Measurements from ENCODE around the gene SHISA9. TPM values are rescaled to one million over a fixed set of nuclear protein-coding genes. Genes with fewer than 3 reads are reported as not detected.

The SHISA9 gene
- total and polyA plus RNA-seq, 3 donors from 2014 or later: 0.46 to 1.0 (median 0.68) TPM

- TF ChIP-seq POLR2A (IDR thresholded peaks at IDR 0.05): no peak
- TF ChIP-seq, protein P1, sequence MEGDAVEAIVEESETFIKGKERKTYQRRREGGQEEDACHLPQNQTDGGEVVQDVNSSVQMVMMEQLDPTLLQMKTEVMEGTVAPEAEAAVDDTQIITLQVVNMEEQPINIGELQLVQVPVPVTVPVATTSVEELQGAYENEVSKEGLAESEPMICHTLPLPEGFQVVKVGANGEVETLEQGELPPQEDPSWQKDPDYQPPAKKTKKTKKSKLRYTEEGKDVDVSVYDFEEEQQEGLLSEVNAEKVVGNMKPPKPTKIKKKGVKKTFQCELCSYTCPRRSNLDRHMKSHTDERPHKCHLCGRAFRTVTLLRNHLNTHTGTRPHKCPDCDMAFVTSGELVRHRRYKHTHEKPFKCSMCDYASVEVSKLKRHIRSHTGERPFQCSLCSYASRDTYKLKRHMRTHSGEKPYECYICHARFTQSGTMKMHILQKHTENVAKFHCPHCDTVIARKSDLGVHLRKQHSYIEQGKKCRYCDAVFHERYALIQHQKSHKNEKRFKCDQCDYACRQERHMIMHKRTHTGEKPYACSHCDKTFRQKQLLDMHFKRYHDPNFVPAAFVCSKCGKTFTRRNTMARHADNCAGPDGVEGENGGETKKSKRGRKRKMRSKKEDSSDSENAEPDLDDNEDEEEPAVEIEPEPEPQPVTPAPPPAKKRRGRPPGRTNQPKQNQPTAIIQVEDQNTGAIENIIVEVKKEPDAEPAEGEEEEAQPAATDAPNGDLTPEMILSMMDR (IDR thresholded peaks at IDR 0.05): no peak
- no peaks in the 10 kb centered on the region for H3K4me1 ChIP-seq
- H3K36me3 ChIP-seq (ENCODE audit: low read depth, missing control alignments): no peaks in the 10 kb centered on the region
- WGBS, 2 donors: 75 to 82% methylated on average over 5 of the region's 5 CpGs
- no peak overlapping the region for H3K27ac ChIP-seq
- no peak overlapping the region for H3K4me3 ChIP-seq
- intact Hi-C loops (cut with DNase I; ENCODE audit: low total_unique reads): no loop called here
- no peaks in the 10 kb centered on the region for H3K9me3 ChIP-seq
- DNase-seq: no peak
- H3K27me3 ChIP-seq: no peaks in the 10 kb centered on the region
Measured at GRCh38 chr16:13056607-13057006, 155.2 kb downstream of the SHISA9 start.

- Histone ChIP-seq H3K4me1 (no peaks in the 10 kb centered on the region), H3K36me3 (ENCODE audit: low read depth, missing control alignments) (no peaks in the 10 kb centered on the region), H3K4me3 (no peak overlapping the region), H3K9me3 (no peaks in the 10 kb centered on the region), H3K27me3 (no peaks in the 10 kb centered on the region), H3K27ac (no peak overlapping the region)
- no peak for DNase-seq
- intact Hi-C loops (cut with DNase I; ENCODE audit: low total_unique reads): no loop called here
- 46 to 61% methylated on average over 12 to 13 of the region's 13 CpGs for WGBS, 2 donors
- TF ChIP-seq, protein P1 (IDR thresholded peaks at IDR 0.05): no peak
- TF ChIP-seq POLR2A (IDR thresholded peaks at IDR 0.05): no peak
Measured at GRCh38 chr16:13060932-13061331, 159.5 kb downstream of the SHISA9 start.

GRCh38 chr16:13061691-13062090, 160.3 kb downstream of the SHISA9 start:
- no peaks in the 10 kb centered on the region for H3K27me3 ChIP-seq
- H3K4me1 ChIP-seq: no peaks in the 10 kb centered on the region
- WGBS, 2 donors: 49 to 50% methylated on average over 9 of the region's 9 CpGs
- H3K9me3 ChIP-seq: no peaks in the 10 kb centered on the region
- no peak overlapping the region for H3K4me3 ChIP-seq
- no peak overlapping the region for H3K27ac ChIP-seq
- DNase-seq: peak; percentile 17
- TF ChIP-seq, protein P1 (IDR thresholded peaks at IDR 0.05): no peak
- no peak for TF ChIP-seq POLR2A (IDR thresholded peaks at IDR 0.05)
- intact Hi-C loops (cut with DNase I; ENCODE audit: low total_unique reads): no loop called here
- no peaks in the 10 kb centered on the region for H3K36me3 ChIP-seq (ENCODE audit: low read depth, missing control alignments)

DNA sequence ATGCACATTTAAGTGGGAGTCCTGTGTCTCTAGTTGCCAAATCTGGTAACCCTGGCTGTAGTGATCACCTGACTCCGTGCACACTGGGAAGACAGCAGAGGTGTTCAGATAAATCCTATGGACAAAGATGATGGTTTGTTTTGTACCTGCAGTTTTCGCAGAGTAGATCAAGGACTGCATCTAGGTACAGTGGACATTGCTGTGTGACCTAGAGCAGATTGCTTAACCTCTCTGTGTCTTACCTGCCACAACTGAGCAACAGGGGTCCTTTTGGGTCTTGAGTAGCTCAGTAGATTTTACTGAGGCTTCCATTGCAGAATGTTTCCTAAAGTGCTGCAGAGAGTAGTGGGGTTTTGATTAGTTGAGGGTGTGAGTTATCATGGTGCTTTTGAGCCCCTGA, 160.8 kb downstream of the SHISA9 start:
- no peaks in the 10 kb centered on the region for H3K4me1 ChIP-seq

DNA sequence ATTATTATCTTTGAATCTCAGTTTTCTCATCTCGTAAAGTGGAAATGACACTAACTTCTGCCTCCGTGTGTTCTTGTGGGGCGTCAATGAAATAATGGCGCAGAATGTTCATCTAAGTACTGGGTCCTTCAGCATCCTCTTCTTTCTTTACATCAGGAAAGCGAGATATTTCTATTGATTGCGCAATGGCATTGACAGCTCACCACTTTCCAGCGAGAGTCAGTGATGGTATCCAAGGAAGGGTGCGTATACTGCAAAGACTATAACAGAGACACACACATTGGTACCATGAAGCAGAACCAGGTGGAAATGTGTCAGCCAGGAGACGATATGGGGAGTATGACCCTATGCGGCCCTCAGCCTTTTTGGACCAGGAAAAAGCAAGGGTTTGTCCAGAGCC, 162.1 kb downstream of the SHISA9 start:
- no peaks in the 10 kb centered on the region for H3K4me1 ChIP-seq
- H3K27ac ChIP-seq: no peak overlapping the region
- DNase-seq: no peak
- TF ChIP-seq POLR2A (IDR thresholded peaks at IDR 0.05): no peak
- TF ChIP-seq, protein P1 (IDR thresholded peaks at IDR 0.05): no peak
- 89 to 93% methylated on average over 10 of the region's 10 CpGs for WGBS, 2 donors
- intact Hi-C loops (cut with DNase I; ENCODE audit: low total_unique reads): no loop called here
- H3K36me3 ChIP-seq (ENCODE audit: low read depth, missing control alignments): no peaks in the 10 kb centered on the region
- no peaks in the 10 kb centered on the region for H3K27me3 ChIP-seq
- no peaks in the 10 kb centered on the region for H3K9me3 ChIP-seq
- H3K4me3 ChIP-seq: no peak overlapping the region

More for the DNA sequence above, 160.8 kb downstream of the SHISA9 start:
- H3K4me3 ChIP-seq: no peak overlapping the region
- DNase-seq: no peak
- 72% methylated on average over 2 of the region's 2 CpGs for WGBS, 2 donors
- no peak overlapping the region for H3K27ac ChIP-seq
- no peak for TF ChIP-seq POLR2A (IDR thresholded peaks at IDR 0.05)
- TF ChIP-seq, protein P1 (IDR thresholded peaks at IDR 0.05): no peak
- H3K27me3 ChIP-seq: no peaks in the 10 kb centered on the region
- H3K36me3 ChIP-seq (ENCODE audit: low read depth, missing control alignments): no peaks in the 10 kb centered on the region
- intact Hi-C loops (cut with DNase I; ENCODE audit: low total_unique reads): no loop called here
- H3K9me3 ChIP-seq: no peaks in the 10 kb centered on the region
